ENCODE measurements around the gene PLS1.
"Not testable (repeated sequence)": the region's sequence is repeated elsewhere in the genome, so short reads cannot be mapped to it uniquely, and the experiment has no call there.

DNA sequence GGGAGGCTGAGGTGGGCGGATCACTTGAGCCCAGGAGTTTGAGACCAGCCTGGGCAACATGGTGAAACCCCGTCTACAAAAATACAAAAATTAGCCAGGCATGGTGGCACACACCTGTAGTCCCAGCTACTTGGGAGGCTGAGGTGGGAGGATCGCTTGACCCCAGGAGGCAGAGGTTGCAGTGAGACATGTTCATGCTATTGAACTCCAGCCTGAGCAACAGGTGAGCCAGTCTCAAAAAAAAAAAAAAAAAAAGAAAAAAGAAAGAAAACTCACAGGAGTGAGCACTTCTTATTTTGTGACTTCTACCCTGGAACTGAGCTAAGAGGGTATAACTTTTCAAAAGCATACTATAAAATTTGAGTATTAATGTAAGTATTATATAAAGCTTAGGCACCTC is 22.0 kb upstream of the PLS1 start:
- TF ChIP-seq, protein P1, sequence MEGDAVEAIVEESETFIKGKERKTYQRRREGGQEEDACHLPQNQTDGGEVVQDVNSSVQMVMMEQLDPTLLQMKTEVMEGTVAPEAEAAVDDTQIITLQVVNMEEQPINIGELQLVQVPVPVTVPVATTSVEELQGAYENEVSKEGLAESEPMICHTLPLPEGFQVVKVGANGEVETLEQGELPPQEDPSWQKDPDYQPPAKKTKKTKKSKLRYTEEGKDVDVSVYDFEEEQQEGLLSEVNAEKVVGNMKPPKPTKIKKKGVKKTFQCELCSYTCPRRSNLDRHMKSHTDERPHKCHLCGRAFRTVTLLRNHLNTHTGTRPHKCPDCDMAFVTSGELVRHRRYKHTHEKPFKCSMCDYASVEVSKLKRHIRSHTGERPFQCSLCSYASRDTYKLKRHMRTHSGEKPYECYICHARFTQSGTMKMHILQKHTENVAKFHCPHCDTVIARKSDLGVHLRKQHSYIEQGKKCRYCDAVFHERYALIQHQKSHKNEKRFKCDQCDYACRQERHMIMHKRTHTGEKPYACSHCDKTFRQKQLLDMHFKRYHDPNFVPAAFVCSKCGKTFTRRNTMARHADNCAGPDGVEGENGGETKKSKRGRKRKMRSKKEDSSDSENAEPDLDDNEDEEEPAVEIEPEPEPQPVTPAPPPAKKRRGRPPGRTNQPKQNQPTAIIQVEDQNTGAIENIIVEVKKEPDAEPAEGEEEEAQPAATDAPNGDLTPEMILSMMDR (IDR thresholded peaks at IDR 0.05), result not testable (repeated sequence)
- TF ChIP-seq POLR2AphosphoS5, TCF7L2 (IDR thresholded peaks at IDR 0.05; ENCODE audit: low read depth, low read length): not testable (repeated sequence)
